PC-3 (cell line): ENCODE data around the gene UGGT2. TPM values are rescaled to one million over a fixed set of nuclear protein-coding genes. Genes with fewer than 3 reads are reported as not detected.

Source experiments
- ATAC-seq: fragments of 200-7000 bp; cut with Tn5 transposase; 2 replicates; pipeline ENCODE4 v1.9.1; 2020; ENCODE audit warnings: mild to moderate bottlenecking, moderate library complexity
- BruUV-seq: library from RNA; stranded (reverse); fragments of 400-500 nt; replicated peaks from 2 replicates; lab custom pipeline; 2021; lab: Mats Ljungman, UMichigan
- CTCF ChIA-PET: fragments of 300-600 bp; sonication (Branson Sonifier 250); formaldehyde crosslinking; loops from one replicate; lab custom pipeline; 2022; ENCODE audit warnings: antibody characterized with exemption; lab: Charles Lee
- POLR2A ChIA-PET: fragments of 300-600 bp; sonication (Branson Sonifier 250); formaldehyde crosslinking; loops from one replicate; lab custom pipeline; 2022; ENCODE audit warnings: antibody characterized with exemption; ENCODE audit not compliant: unreplicated experiment; lab: Charles Lee
- DNase-seq: peaks from one replicate; pipeline ENCODE4 v3.0.0-alpha.2; 2015
- H2AFZ ChIP-seq: fragments of 300-600 bp; sonication (generic); 2 replicates; pipeline ENCODE4 v1.6.0; 2016; ENCODE audit warnings: antibody characterized with exemption, low read length
- H3F3A ChIP-seq: fragments of 300-600 bp; sonication (generic); one replicate; pipeline ENCODE4 v1.6.0; 2017; ENCODE audit warnings: antibody characterized with exemption, low read length, control low read depth, mild to moderate bottlenecking; ENCODE audit not compliant: unreplicated experiment
- H3K27ac ChIP-seq: fragments of 300-600 bp; sonication (generic); 2 replicates; pipeline ENCODE4 v1.5.1; 2016; ENCODE audit warnings: mild to moderate bottlenecking, low read length
- H3K27me3 ChIP-seq: fragments of 300-600 bp; sonication (generic); 2 replicates; pipeline ENCODE4 v1.6.1; 2016; ENCODE audit warnings: low read length, mixed read lengths
- H3K36me3 ChIP-seq: fragments of 300-600 bp; sonication (generic); 2 replicates; pipeline ENCODE4 v1.6.1; 2016; ENCODE audit warnings: low read depth, mixed run types, low read length, mixed read lengths
- H3K4me1 ChIP-seq: fragments of 300-600 bp; sonication (generic); 2 replicates; pipeline ENCODE4 v1.5.1; 2016; ENCODE audit warnings: low read length; ENCODE audit not compliant: insufficient read depth
- H3K4me2 ChIP-seq: fragments of 300-600 bp; sonication (generic); 2 replicates; pipeline ENCODE4 v1.6.0; 2016; ENCODE audit warnings: low read length
- H3K4me3 ChIP-seq: fragments of 300-600 bp; sonication (generic); 2 replicates; pipeline ENCODE4 v1.5.1; 2016; ENCODE audit warnings: mild to moderate bottlenecking, low read length, mixed read lengths
- H3K79me2 ChIP-seq: fragments of 300-600 bp; sonication (generic); 2 replicates; pipeline ENCODE4 v1.6.1; 2017; ENCODE audit warnings: low read length, mixed read lengths
- H3K9ac ChIP-seq: fragments of 300-600 bp; sonication (generic); 2 replicates; pipeline ENCODE4 v1.6.0; 2016; ENCODE audit warnings: mild to moderate bottlenecking, low read length
- H3K9me2 ChIP-seq: fragments of 300-600 bp; sonication (generic); replicated peaks from 2 replicates; pipeline ENCODE4 v1.6.1; 2016; ENCODE audit warnings: mixed run types, low read length, mixed read lengths
- H3K9me3 ChIP-seq: fragments of 300-600 bp; sonication (generic); 2 replicates; pipeline ENCODE4 v1.6.1; 2016; ENCODE audit warnings: low read length, mixed read lengths
- H4K20me1 ChIP-seq: fragments of 300-600 bp; sonication (generic); 2 replicates; pipeline ENCODE4 v1.6.1; 2016; ENCODE audit warnings: low read length, mixed read lengths
- CTCF ChIP-seq: fragments of 300-600 bp; sonication (generic); conservative IDR thresholded peaks from 2 replicates; pipeline ENCODE4 v1.5.1; 2017; ENCODE audit warnings: antibody characterized with exemption, low read depth, mild to moderate bottlenecking, low read length
- EZH2 ChIP-seq: fragments of 300-600 bp; sonication (generic); IDR thresholded peaks from one replicate; pipeline ENCODE4 v1.6.1; 2017; ENCODE audit warnings: antibody characterized with exemption, mild to moderate bottlenecking, low read length; ENCODE audit not compliant: unreplicated experiment
- EZH2phosphoT487 ChIP-seq: fragments of 300-600 bp; sonication (generic); IDR thresholded peaks from 2 replicates; pipeline ENCODE4 v1.6.1; 2018; ENCODE audit warnings: mild to moderate bottlenecking, antibody characterized with exemption, low read length, borderline replicate concordance
- intact Hi-C: fragments of 100-400 bp; cut with micrococcal nuclease; formaldehyde crosslinking; loops from 2 replicates; pipeline ENCODE4 v1.9.0; 2023
- total RNA-seq: library from RNA; depleted of rRNA; stranded (reverse); fragments of >200 nt; gene quantifications from 2 replicates; pipeline ENCODE4 v1.2.3, GENCODE V29; 2014

The UGGT2 gene
- total RNA-seq, 1 experiment from 2014 or later, result 24.3 TPM

DNA sequence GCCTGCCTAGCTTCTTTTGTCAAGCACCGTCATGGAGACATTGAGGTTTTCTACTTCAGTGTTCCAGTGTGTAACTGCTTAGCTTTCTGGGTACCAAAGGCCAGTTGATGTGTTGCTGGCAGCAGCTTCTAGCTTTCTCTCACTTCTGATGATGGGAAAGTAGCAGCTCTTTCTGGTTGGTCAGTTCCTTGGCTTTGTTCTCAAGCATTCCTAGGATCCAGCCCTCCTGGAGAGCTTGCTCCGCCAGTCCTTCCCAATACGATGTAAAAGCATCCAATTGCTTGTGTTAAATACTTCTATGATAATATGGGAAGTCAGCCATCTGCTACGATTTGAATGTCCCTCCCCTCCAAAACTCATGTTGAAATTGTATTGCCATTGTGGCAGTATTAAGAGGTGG, 182.8 kb downstream of the UGGT2 start:
- CTCF ChIA-PET, result no interaction called here
- Histone ChIP-seq H3K9me3 (no peaks in the 10 kb centered on the region), H3K4me1 (no peaks in the 10 kb centered on the region), H3K27me3 (no peaks in the 10 kb centered on the region), H4K20me1 (no peaks in the 10 kb centered on the region), H3K9ac (no peak overlapping the region), H3K9me2 (no peaks in the 10 kb centered on the region), H3K4me2 (no peak overlapping the region), H3K79me2 (no peaks in the 10 kb centered on the region), H3K36me3 (no peaks in the 10 kb centered on the region), H3K4me3 (no peak overlapping the region), H3F3A (no peaks in the 10 kb centered on the region), H3K27ac (no peak overlapping the region), H2AFZ (no peak overlapping the region)
- POLR2A ChIA-PET, result no interaction called here
- ATAC-seq (no peak), DNase-seq (no peak)
- TF ChIP-seq EZH2phosphoT487 (no peak), EZH2 (no peak), CTCF (no peak)
- no TSS peak for BruUV-seq
- intact Hi-C loops, result no loop called here

DNA sequence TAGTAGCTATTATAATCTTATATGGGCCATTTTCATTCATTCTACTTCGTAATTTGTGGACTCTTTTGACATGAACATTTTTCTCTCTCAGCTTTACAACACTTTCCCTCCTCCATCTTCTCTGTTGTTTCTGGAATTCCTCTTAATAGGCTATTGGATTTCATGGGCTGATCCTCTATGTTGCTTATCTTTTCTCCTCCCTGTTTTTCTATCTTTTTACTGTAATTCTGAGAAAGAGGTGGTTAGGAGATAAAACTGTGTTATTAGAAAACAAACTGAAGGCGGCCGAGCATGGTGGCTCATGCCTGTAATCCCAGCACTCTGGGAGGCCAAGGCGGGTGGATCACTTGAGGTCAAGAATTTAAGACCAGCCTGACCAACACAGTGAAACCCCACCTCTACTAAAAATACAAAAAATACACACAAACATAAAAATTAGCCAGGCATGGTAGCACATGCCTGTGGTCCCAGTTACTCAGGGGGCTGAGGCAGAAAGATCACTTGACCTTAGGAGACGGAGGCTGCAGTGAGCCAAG, 188.1 kb downstream of the UGGT2 start:
- H3K79me2 ChIP-seq, result no peaks in the 10 kb centered on the region
- no peaks in the 10 kb centered on the region for H3F3A ChIP-seq
- no peak for TF ChIP-seq EZH2phosphoT487
- TF ChIP-seq EZH2, result no peak
- no peak for TF ChIP-seq CTCF
- H3K9me3 ChIP-seq, result no peaks in the 10 kb centered on the region
- H3K36me3 ChIP-seq, result no peaks in the 10 kb centered on the region
- H3K27ac ChIP-seq, result no peak overlapping the region
- H2AFZ ChIP-seq, result no peak overlapping the region
- no peaks in the 10 kb centered on the region for H3K9me2 ChIP-seq
- no peak overlapping the region for H3K9ac ChIP-seq
- CTCF ChIA-PET, result no interaction called here
- POLR2A ChIA-PET, result no interaction called here
- no TSS peak for BruUV-seq
- H4K20me1 ChIP-seq, result no peaks in the 10 kb centered on the region
- DNase-seq (no peak), ATAC-seq (no peak)
- no peaks in the 10 kb centered on the region for H3K4me1 ChIP-seq
- H3K27me3 ChIP-seq, result no peaks in the 10 kb centered on the region
- H3K4me3 ChIP-seq, result no peak overlapping the region
- intact Hi-C loops, result no loop called here
- H3K4me2 ChIP-seq, result no peak overlapping the region

GRCh38 chr13:95862408-95862807, 190.8 kb downstream of the UGGT2 start:
- Histone ChIP-seq H3K36me3 (no peaks in the 10 kb centered on the region), H3K4me1 (no peaks in the 10 kb centered on the region), H3K9me3 (no peaks in the 10 kb centered on the region), H3K4me2 (no peak overlapping the region), H3K9ac (no peak overlapping the region), H2AFZ (no peak overlapping the region), H3K4me3 (no peak overlapping the region), H3F3A (no peaks in the 10 kb centered on the region), H4K20me1 (no peaks in the 10 kb centered on the region), H3K27me3 (no peaks in the 10 kb centered on the region), H3K79me2 (no peaks in the 10 kb centered on the region), H3K9me2 (no peaks in the 10 kb centered on the region), H3K27ac (no peak overlapping the region)
- DNase-seq, result no peak
- intact Hi-C loops, result no loop called here
- no TSS peak for BruUV-seq
- TF ChIP-seq EZH2phosphoT487, result no peak
- no peak for TF ChIP-seq EZH2
- no peak for TF ChIP-seq CTCF
- CTCF ChIA-PET, result no interaction called here
- POLR2A ChIA-PET, result no interaction called here
- no peak for ATAC-seq
